NCI-H1048 (cell line): ENCODE data around the gene PLSCR5.

Experiments used
- DNase-seq: peaks from one replicate; lab custom pipeline; 2025; lab: John Stamatoyannopoulos, UW

The PLSCR5 gene, protein sequence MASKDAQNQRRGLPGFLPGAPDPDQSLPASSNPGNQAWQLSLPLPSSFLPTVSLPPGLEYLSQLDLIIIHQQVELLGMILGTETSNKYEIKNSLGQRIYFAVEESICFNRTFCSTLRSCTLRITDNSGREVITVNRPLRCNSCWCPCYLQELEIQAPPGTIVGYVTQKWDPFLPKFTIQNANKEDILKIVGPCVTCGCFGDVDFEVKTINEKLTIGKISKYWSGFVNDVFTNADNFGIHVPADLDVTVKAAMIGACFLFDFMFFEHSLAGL

DNA sequence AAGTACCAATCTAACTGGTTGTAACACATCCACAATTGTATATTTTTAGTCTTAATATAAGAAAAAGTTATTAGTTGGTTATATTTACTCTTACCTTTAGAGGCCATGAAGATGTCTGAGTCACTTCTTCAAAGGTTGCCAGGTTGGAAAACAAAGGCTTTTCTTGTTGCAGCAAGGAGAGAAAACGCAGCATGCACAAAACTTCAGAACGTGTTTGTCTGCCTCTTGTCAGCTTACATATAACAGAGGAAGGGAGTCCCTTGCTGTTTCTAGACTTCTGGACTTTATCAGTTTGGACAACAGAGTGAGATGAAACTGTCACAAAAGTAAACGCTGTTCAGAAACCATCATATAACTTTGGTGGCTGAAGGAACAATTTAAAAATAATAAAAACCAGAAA lies at the start of gene PLSCR5:
PLSCR5 (minus strand) TSS at position 241 of the 400 bp plus-strand sequence; CDS start at position 107, 134 bp downstream.
- no peak for DNase-seq

DNA sequence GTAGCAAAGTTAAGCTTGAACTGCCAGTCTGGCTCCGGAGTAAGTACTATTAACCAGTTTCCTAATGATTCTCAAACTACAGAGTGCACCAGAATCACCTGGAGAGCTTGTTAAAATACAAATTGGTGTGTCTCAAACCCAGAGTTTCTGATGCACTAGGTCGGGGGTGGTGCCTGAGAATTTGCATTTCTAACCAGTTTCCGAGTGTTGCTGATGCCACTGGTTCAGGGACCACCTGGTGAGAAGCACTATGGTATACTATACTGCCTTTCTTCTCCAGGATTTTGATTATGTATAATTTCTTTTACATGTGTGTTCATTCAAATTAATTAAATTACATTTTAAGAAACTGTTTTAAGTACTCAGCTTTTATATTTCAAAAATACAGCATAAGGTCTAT lies 48.8 kb upstream of the PLSCR5 start:
- no peak for DNase-seq

DNA sequence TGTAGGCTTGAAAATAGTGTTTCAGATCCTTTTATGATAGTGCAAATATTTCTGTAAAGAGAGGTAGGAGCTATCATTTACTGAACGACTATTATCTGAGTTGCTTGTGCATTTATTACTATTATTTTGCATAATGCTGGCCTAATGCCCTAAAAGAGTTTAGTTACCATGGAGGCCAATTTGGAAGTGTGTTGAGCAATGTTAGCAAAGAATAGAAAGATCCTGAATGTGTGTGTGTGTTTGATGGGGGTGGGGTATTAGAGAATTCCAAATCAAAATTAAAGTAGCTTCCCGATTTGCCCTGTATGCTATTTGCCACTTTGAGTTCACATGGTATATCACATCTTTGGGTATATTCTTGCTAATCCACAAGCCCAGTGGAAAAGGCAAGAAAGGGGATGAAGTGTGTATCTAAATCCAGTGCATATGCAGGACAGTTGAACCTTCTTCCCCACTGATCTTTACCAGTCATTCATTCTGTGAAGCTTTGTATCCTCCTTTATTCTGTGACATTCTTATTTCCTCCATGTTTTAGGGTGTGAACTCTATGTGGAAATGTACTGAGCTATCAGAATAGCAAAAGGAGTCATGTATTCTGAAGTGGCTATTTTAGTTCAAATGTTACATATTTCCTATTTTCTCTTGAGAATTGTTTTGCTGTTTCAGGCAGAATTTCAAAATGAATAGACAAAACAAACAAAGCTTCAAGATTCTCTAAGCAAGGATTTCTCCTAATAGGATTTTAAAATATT lies 45.7 kb upstream of the PLSCR5 start:
- peak; percentile 16 for DNase-seq

DNA sequence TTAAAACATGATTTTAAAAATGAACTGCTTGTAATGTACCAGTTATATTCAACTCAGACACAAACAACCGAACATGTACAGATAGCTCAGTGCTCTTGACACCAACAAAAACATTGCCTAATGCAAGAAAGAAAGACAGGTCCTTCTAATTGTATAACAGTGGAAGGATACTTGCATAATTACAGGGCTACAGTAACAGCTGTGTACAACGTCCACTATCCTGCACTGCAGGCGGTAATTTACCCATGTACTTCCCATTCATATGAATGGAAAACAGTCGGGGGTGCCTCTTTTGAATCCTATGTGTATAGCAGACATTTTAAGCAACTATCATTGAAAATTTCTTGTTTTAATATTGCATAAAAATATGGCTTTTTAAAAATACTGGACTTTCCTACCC lies 41.1 kb upstream of the PLSCR5 start:
- no peak for DNase-seq

DNA sequence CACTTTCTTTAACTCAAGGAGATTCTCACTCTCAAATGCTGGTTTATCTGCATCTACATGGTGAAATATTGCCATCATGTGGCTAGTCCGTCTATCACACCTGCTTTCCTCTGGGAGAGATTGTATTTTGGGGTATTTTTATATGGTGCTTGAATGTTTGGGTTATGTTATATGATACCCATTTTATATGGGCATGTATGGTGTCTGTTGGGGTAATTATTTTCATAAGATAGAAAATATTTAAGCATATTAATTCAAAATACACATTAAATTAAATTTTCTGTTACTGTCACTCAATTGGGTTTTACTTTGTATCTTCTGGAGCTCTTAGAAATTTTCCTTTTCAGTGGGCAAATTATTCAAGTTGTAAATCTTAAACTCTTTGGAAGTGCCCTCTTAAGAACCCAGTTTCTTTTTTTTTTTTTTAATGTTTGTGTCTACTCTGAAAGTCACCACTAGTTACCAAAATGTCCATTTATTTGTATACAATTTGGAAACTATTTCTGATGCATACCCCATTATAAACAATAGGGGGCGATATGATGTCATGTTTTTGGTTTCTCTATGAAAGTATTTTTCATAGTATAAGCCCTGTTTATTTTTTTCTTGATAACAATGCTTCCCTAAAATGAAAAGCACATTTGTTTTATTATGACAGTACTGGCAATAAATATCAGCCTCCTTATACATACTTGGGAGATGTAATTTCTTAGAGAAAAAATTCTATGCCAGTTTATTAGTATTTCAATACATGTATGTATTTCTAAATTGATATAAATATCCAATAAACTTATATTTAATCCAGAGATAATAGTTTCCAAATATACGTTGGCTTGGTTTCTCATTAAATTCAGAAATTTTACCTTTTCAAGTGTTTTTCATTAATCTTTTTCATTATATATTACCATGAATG lies 36.1 kb upstream of the PLSCR5 start:
- peak; percentile 13 for DNase-seq

DNA sequence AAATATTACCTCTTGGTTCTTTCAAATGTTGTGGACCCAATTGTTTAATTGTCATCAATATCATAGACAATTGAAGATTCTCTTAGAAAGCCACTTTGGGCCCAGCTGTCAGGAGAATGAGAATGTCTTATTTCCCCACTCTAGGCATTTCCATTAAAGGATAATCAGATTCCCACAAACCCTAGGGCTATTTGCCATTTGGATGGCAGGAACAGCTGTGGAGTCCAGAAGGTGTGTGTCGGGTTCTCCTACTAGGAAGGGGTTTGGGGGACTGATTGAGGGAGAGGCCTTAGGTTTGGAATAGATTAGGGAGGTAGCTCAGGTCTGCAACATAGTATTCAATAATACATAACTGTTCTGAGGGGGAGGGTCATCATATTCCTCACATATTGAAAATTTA lies 35.2 kb upstream of the PLSCR5 start:
- no peak for DNase-seq

DNA sequence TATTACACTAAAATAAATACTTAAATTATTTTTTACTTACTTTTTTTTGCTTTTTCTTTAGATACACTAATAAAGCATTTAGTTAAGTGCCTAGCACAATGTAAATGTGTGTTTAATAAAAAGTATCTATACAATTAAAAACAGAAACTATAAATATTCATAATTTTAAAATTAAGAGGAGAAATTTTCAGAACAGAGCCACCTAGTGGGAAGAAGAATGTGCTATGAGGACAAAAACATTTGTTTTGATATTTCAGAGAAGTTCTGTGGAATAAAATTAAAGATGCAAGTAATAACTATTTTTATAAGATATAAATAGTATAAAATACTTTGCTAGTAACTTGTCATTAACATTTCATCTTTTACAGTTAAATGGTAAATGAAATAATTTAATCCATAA lies 33.6 kb upstream of the PLSCR5 start:
- no peak for DNase-seq

DNA sequence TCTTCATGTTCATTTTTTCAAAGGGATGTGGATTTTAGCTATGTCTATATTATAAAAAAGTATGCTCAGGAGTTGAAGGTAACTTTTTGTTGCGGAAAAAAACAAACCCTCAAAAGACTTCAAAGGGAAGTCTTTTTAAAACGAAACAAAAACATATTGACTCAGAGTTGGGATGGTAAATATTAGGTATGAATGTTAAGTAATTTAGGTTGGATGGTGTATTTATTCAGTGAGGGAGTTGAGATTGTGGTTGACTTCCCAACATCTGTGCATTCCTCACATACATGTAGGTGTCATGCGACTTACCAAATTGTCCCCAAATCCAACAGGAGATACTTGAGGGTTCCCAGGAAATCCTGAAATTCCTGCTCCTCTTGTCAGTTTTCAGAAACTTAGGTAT lies 32.7 kb upstream of the PLSCR5 start:
- no peak for DNase-seq

DNA sequence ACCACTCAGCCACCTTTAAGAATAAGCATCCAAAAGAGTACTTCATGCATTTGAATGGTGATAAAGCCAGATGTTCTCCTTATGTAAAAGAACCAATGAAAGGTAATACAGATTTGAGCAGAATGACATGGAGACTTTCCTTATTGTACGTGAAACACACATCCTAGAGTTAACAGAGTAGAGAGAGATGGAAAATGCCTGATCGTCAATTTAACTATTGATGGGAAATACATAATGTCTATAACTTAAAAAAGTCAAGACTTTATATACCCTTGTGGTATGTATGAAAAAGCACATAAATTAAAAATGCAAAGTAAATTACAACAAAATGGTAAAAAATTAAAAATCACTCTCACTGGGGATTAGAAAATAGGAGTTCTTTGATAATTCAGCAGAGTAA lies 31.7 kb upstream of the PLSCR5 start:
- DNase-seq = no peak

DNA sequence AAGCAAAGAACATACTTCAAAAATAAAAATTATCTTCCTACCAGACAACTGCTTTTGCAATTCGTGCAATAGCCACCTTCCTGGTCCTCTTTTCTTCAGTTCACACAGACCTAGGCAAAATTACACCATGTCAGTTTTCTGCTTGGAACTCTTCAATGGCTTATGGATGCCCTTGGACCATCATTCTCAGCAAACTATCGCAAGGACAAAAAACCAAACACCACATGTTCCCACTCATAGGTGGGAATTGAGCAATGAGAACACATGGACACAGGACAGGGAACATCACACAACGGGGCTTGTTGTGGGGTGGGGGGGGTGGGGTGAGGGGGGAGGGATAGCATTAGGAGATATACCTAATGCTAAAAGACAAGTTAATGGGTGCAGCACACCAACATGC lies 29.2 kb upstream of the PLSCR5 start:
- DNase-seq = no peak

DNA sequence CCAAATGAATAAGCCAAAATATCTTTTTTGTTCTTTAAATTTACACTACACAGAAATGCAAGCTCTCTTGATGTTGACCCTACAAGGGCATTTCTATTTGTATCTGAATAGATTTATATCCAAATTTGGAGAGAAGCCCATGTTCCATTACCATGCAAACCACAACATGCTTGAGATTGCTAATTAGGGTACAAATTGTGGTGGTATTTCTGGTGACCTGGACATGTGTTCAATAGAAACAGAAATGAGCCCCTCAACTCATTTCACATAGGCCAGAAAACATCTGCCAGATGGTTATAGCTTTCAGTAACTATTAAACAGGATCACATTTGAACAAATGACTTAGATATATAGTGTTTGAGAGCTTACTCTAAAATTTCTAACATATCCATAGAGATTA lies 23.5 kb upstream of the PLSCR5 start:
- no peak for DNase-seq

DNA sequence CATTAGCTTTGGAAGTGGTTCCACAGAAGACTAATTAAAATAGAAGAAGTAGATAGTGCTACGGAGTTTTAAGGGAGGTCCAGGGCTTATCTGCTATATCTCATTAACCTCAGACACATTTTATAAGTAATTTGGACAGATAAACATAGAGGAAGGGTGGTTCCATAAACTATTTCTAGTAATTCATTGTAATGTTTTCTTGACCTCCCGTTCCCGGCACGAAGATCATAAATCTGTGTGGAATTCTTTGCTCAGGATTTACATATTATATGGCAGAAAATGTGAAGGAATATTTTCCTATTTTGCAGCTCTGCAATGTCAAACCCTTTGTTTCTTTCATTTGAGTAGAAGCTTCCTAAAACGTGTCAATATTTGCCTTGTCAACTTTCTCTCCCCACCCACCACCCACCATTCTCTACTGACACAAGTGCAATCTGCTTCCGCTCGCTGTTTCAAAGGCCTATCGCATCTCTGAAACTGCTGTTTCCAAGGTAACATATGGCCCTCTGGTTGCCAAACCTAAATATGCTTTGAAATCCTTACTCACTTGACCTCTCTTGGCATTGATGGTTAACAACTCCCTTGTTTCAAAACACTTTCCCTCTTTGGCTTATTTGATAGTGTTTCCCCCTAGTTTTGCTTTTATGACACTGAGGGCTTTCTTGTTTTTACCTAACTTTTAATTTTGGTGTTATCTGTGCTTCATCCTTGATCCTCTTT lies 21.4 kb upstream of the PLSCR5 start:
- DNase-seq = no peak

DNA sequence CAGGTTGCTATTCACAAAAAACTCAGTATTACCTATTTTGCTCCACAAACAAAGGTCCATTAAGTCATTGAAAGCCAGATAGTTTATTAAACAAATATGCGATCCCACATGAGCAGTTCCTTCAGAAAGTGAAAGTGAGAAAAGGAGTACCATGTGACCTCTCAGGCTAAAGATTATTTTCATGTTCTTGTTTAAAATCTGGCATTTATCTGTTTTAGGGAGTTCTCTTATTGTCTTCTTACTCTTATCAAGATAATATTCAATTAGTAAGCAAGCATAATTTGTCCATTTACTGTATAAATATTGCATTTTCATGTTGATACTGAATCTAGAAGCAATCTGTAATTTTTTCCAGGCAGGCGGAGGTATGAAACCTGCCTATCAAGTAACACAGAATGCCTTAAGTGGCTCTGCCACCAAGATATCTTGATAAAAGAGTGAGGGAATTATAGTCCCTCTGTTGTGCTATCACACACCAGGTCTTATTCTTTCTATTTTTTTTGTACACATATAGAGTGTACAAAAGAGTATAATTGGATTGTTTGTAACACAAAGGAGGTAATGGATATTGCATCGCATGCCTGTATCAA lies 20.1 kb upstream of the PLSCR5 start:
- no peak for DNase-seq

DNA sequence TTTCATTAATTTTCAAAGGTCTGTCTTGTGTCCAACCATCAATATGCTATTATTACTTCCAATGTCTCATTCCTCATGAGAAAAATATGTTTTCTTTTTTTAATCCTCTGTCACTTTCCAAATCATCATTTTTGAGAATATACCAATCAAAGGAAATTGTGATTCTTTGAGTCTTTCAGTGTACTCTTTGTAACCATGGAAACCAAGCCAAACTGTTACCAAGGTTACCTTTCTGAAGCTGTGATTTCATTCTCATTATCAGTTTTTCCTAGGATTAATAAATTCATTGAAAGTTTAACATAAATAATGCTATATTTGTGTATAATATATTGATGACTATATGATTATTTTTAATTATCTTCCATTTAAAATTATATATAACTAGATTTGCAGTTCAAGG lies 16.6 kb upstream of the PLSCR5 start:
- no peak for DNase-seq

DNA sequence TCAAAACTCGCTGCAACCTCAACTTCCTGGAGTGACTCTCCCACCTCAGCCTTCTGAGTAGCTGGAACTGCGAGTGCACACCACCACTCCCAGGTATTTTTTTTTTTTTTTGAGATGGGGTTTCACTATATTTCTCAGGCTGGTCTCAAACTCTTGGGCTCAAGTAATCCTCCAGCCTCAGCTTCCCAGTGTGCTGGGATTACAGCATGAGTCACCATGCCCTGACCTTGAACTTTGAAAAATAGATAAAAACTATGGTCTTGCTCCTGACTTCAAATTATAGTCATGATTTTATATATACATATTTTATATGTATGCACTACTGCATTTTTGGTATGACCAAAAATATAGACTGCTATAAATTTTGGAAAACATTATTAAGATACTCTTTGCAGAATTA lies 6.9 kb upstream of the PLSCR5 start:
- no peak for DNase-seq

DNA sequence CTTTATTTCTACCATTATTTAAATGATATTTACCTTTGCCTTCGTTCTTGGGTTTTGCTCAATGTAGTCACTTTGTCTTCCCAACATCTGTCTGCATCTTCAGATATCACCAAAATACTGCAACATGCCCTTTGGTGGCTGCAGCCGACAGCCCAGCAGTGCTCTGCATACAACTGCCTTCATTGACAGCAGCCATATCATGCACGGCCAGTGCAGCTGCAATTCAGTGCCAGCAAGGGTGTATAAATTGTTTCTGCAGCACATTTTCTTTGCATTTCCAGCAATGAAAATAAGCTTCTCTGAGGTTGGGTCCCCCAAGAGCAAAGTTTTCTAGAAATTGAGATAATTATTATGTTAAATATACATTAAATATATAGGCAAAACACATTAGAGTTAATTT lies 6.0 kb upstream of the PLSCR5 start:
- no peak for DNase-seq

DNA sequence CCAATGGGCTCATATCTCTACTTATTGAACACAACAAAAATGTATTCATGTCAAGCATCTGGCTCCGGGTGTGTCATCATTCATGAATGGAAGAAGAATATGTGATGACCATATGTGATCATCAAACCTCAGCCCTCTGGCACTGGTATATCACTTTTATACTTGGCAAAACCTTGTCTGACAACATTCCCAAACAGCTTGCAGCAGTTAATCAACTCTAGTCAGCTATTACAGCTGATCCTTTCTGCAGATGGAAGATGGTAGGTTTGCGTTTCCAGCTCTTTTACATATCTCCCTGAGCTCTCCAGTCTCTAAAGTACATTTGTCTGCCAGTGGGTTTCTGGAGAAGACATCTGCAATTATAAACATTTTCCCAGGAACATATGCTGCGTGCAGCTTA lies 6.6 kb downstream of the PLSCR5 start:
- no peak for DNase-seq

DNA sequence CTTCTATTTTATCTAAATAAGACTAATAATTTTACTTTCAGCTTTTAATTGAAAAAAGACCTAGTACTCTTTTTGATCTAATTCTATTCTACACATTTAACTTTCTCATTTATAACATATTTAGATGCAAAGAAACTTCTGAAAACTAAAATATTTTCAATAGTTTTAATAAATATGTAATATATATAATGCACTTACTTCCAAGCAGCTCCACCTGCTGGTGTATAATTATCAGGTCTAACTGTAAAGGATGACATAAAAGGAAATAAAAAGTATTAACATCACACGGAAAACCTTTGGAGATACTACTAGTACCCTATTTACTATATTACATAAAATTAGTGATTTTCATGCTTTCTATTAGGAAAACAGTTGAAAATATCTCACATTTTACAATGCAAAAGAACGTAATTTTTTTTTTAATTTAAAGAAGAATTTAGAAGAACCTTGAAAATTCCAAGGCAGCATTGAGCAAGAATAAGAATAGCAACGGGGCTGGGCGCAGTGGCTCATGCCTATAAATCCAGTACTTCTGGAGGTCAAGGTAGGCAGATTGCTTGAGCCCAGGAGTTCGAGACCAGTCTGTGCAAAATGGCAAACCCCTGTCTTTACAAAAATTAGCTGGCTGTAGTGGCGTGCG lies 10.2 kb downstream of the PLSCR5 start:
- no peak for DNase-seq

DNA sequence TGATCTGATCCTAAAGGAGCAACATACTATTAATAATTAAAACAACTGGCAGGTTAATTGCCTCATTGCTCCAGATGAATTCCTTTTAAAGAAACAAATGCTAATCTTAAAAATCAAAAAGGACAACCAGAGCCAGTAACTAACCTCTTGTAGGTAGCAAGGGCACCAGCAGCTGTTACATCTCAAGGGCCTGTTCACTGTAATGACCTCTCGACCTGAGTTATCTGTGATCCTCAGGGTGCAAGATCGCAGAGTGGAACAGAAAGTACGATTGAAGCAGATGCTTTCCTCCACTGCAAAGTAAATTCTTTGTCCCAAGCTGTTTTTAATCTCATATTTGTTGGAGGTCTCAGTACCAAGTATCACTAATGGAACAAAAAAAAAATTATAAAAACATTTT lies 11.4 kb downstream of the PLSCR5 start:
- DNase-seq = no peak

DNA sequence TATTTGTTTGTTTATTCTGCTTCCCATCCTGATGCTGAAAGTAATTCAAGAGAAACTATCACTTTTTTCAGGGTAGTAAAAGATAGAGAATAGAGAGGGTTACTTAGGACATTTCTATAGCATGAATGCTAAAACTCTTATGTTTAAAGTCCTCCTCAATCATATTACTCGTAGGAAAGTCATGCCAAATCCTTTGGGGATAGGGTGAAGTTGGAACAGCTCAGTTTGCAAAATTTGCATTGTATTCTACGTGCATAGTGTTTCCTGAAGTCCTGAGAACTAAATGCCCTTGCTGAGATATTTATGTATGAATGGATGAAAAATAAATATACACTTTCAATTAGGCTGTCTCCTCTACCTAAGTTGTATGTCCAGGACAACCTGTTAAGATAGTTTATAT lies 14.6 kb downstream of the PLSCR5 start:
- no peak for DNase-seq

DNA sequence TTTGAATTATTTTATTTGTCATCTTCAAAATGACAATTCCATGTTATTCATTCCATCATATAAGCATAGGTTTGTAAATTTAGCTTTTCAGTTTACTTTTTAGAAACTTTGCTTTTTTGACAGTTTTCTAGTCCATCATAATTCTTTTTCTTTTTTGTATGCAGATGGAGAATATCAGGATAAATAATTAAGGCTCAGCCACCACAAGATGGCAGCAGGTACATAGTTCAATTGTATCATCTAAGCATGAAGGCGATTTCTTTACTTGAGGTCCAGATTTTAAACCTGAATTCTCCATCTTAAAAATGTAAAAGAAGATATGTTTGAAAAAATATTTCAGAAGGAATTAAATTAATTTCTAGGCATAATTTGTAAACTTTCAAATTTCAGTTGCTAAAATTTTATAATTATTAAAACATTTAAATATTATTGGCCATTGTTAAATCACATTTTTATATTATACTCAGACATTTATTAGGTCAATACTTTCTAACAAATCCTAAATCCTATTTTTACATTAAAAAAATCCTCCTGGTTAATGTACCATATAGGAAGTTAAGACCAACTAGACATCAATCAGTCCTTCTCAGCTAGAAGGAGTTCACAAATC lies 15.1 kb downstream of the PLSCR5 start:
- DNase-seq = no peak
